ENCODE measurements around the gene PRKAR1B. TPM values are rescaled to one million over a fixed set of nuclear protein-coding genes. Genes with fewer than 3 reads are reported as not detected.

The PRKAR1B gene
- total and polyA plus RNA-seq, 10 of the 15 experiments (the other 5 are each of a cell fraction or from before 2014, with no cell fraction given): 1.4 to 45.6 (median 19.3) TPM

DNA sequence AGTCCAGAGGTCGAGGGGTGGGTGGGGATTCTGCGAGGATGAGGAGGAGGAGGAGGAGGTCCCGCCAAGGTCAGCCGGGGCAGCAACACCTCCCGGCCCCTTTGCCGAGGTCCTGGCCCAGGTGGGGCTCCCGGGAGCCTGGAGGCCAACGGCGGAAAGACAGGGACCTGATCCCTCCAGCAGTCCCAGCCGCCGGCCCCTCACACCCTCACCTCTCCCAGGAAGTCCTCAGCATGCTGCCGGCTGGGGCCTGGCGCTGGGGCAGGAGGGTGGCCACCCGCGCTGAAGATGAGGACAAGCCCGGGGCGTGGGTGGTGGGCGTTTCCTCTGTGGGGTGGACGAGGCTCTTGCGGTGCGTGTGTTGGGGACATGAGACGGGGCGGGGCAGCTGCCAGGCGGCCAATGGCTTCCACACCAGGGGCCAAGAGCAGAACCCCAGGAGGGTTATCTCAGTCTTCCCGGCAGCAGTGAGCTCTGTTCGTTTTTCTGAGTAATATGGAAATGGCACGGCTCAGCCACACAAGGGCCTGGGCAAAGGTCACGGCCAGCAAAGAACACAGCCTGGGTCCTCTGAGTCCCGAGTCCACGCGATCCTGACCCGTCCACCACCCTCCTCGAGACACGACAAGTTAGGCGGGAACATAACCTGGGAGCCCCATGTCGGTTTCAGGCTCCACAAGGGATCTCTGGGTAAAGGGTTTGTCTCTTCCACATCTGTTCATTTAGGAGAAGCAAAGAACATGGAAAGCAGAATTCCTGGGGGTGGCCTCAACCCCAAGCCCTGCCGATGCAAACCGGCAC is 124.5 kb downstream of the PRKAR1B start (continued):
- TF ChIP-seq, protein P1, sequence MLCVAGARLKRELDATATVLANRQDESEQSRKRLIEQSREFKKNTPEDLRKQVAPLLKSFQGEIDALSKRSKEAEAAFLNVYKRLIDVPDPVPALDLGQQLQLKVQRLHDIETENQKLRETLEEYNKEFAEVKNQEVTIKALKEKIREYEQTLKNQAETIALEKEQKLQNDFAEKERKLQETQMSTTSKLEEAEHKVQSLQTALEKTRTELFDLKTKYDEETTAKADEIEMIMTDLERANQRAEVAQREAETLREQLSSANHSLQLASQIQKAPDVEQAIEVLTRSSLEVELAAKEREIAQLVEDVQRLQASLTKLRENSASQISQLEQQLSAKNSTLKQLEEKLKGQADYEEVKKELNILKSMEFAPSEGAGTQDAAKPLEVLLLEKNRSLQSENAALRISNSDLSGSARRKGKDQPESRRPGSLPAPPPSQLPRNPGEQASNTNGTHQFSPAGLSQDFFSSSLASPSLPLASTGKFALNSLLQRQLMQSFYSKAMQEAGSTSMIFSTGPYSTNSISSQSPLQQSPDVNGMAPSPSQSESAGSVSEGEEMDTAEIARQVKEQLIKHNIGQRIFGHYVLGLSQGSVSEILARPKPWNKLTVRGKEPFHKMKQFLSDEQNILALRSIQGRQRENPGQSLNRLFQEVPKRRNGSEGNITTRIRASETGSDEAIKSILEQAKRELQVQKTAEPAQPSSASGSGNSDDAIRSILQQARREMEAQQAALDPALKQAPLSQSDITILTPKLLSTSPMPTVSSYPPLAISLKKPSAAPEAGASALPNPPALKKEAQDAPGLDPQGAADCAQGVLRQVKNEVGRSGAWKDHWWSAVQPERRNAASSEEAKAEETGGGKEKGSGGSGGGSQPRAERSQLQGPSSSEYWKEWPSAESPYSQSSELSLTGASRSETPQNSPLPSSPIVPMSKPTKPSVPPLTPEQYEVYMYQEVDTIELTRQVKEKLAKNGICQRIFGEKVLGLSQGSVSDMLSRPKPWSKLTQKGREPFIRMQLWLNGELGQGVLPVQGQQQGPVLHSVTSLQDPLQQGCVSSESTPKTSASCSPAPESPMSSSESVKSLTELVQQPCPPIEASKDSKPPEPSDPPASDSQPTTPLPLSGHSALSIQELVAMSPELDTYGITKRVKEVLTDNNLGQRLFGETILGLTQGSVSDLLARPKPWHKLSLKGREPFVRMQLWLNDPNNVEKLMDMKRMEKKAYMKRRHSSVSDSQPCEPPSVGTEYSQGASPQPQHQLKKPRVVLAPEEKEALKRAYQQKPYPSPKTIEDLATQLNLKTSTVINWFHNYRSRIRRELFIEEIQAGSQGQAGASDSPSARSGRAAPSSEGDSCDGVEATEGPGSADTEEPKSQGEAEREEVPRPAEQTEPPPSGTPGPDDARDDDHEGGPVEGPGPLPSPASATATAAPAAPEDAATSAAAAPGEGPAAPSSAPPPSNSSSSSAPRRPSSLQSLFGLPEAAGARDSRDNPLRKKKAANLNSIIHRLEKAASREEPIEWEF (IDR thresholded peaks at IDR 0.05; ENCODE audit: insufficient replicate concordance, low read depth, low read length): no peak
- TF ChIP-seq EP300 (IDR thresholded peaks at IDR 0.05; ENCODE audit: borderline replicate concordance in 1 of 2, control insufficient read depth in 1 of 2, low read depth in 2 of 2, low read length in 2 of 2) (no peak), YBX1 (IDR thresholded peaks at IDR 0.05) (no peak), KLF5 (IDR thresholded peaks at IDR 0.05; ENCODE audit: partially characterized antibody) (no peak), SREBF2 (IDR thresholded peaks at IDR 0.05; ENCODE audit: low read length) (no peak), SP1 (IDR thresholded peaks at IDR 0.05; ENCODE audit: low read depth, low read length) (no peak), SRF (IDR thresholded peaks at IDR 0.05; ENCODE audit: low read depth in 2 of 2, low read length in 2 of 2) (0 out of 4 replicates have a peak, but pooled peaks of 1 of the 2 experiments have one; percentile 12), MTA3 (IDR thresholded peaks at IDR 0.05; ENCODE audit: borderline replicate concordance, low read length) (no peak), CHD4 (IDR thresholded peaks at IDR 0.05) (no peak), CREB1 (IDR thresholded peaks at IDR 0.05; ENCODE audit: low read depth) (no peak), PAX8 (IDR thresholded peaks at IDR 0.05) (no peak), HDAC6 (IDR thresholded peaks at IDR 0.05; ENCODE audit: unreplicated experiment) (no peak), DPF2 (IDR thresholded peaks at IDR 0.05) (peak; percentile 82), FOXK2 (IDR thresholded peaks at IDR 0.05) (no peak), GATAD2B (conservative IDR thresholded peaks at IDR 0.05; ENCODE audit: low read depth) (peak; percentile 73)
- TF ChIP-seq, protein P2, sequence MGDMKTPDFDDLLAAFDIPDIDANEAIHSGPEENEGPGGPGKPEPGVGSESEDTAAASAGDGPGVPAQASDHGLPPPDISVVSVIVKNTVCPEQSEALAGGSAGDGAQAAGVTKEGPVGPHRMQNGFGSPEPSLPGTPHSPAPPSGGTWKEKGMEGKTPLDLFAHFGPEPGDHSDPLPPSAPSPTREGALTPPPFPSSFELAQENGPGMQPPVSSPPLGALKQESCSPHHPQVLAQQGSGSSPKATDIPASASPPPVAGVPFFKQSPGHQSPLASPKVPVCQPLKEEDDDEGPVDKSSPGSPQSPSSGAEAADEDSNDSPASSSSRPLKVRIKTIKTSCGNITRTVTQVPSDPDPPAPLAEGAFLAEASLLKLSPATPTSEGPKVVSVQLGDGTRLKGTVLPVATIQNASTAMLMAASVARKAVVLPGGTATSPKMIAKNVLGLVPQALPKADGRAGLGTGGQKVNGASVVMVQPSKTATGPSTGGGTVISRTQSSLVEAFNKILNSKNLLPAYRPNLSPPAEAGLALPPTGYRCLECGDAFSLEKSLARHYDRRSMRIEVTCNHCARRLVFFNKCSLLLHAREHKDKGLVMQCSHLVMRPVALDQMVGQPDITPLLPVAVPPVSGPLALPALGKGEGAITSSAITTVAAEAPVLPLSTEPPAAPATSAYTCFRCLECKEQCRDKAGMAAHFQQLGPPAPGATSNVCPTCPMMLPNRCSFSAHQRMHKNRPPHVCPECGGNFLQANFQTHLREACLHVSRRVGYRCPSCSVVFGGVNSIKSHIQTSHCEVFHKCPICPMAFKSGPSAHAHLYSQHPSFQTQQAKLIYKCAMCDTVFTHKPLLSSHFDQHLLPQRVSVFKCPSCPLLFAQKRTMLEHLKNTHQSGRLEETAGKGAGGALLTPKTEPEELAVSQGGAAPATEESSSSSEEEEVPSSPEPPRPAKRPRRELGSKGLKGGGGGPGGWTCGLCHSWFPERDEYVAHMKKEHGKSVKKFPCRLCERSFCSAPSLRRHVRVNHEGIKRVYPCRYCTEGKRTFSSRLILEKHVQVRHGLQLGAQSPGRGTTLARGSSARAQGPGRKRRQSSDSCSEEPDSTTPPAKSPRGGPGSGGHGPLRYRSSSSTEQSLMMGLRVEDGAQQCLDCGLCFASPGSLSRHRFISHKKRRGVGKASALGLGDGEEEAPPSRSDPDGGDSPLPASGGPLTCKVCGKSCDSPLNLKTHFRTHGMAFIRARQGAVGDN (IDR thresholded peaks at IDR 0.05): peak; percentile 84
- TF ChIP-seq, protein P3, sequence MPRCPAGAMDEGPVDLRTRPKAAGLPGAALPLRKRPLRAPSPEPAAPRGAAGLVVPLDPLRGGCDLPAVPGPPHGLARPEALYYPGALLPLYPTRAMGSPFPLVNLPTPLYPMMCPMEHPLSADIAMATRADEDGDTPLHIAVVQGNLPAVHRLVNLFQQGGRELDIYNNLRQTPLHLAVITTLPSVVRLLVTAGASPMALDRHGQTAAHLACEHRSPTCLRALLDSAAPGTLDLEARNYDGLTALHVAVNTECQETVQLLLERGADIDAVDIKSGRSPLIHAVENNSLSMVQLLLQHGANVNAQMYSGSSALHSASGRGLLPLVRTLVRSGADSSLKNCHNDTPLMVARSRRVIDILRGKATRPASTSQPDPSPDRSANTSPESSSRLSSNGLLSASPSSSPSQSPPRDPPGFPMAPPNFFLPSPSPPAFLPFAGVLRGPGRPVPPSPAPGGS (IDR thresholded peaks at IDR 0.05; ENCODE audit: borderline replicate concordance, insufficient read depth, low read depth, low read length, poor library complexity, severe bottlenecking): no peak

Data from GM12878 (cell line).